ENCODE measurements around the gene BABAM1.
"Not testable (repeated sequence)": the region's sequence is repeated elsewhere in the genome, so short reads cannot be mapped to it uniquely, and the experiment has no call there.

- TF ChIP-seq, protein P1, sequence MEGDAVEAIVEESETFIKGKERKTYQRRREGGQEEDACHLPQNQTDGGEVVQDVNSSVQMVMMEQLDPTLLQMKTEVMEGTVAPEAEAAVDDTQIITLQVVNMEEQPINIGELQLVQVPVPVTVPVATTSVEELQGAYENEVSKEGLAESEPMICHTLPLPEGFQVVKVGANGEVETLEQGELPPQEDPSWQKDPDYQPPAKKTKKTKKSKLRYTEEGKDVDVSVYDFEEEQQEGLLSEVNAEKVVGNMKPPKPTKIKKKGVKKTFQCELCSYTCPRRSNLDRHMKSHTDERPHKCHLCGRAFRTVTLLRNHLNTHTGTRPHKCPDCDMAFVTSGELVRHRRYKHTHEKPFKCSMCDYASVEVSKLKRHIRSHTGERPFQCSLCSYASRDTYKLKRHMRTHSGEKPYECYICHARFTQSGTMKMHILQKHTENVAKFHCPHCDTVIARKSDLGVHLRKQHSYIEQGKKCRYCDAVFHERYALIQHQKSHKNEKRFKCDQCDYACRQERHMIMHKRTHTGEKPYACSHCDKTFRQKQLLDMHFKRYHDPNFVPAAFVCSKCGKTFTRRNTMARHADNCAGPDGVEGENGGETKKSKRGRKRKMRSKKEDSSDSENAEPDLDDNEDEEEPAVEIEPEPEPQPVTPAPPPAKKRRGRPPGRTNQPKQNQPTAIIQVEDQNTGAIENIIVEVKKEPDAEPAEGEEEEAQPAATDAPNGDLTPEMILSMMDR (IDR thresholded peaks at IDR 0.05) = not testable (repeated sequence)
- not testable (repeated sequence) for TF ChIP-seq POLR2A (IDR thresholded peaks at IDR 0.05)
Observed at GRCh38 chr19:17295551-17295950, 28.3 kb downstream of the BABAM1 start.
